ENCODE results near the gene METTL25B.

METTL25B gene

DNA sequence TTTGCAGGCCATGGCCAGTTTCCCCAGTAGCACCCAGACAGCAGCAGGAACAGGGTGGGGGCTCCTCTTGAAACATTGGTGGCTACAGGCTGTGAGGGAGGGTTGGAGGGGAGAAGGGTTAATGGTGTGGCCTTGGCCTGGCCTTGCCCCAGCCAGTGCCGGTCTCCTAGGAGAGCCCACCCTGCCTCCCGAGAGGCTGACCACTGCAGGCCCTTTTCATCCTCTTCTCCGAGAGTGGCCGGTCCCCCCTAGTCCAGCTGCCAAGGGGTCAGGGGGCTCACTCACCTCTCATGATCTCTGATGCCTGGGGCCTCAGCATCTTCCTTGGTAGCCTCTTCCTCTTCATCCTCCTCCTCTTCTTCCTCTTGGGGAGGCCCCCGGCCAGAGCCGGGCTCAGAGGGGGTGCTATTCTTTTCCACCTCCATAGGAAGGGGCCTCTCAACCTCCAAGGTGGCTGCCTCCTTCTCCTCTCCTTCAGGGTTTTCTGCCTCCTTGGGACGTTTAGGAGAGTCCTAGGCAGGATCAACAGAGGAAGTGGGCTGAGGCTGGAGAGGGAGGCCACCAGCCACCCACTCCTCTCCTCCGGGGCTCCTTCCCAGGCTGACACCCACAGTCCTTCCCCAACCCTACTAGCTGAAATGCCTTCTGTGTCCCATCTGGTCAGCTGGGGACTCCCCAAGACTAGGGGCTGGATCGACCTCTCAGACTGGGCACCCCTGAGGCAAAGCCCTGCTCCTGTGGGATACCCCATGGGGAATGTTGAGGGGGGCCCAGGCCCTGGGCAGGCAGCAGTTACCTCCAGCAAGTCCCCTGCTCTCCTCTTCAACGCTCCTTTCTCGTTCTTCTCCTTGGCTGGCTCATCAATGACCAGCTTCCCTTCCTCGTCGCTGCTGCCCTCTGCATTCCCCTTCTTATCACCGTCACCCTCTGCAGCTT lies 15.4 kb downstream of the METTL25B start:
- TF ChIP-seq, protein P1, sequence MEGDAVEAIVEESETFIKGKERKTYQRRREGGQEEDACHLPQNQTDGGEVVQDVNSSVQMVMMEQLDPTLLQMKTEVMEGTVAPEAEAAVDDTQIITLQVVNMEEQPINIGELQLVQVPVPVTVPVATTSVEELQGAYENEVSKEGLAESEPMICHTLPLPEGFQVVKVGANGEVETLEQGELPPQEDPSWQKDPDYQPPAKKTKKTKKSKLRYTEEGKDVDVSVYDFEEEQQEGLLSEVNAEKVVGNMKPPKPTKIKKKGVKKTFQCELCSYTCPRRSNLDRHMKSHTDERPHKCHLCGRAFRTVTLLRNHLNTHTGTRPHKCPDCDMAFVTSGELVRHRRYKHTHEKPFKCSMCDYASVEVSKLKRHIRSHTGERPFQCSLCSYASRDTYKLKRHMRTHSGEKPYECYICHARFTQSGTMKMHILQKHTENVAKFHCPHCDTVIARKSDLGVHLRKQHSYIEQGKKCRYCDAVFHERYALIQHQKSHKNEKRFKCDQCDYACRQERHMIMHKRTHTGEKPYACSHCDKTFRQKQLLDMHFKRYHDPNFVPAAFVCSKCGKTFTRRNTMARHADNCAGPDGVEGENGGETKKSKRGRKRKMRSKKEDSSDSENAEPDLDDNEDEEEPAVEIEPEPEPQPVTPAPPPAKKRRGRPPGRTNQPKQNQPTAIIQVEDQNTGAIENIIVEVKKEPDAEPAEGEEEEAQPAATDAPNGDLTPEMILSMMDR (IDR thresholded peaks at IDR 0.05) = no peak

DNA sequence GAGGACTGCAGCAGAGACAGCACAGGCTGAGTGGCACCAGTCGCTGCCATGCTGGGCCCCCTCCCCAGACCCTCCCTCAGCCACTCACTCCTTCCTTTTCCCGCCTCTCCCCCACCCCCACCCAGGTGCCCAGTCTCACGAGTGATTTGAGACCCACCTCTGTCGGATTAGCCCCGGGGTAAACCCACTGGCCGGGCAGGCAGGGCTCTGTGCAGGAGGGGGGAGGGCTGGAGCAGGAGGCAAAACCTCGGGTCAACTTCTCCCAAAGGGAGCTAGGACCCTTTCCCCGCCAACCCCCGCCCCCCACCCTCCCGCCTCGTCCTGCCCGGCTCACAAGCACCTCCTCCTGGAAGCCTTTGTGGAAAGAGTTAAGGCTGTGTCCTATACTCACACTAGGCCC lies 16.1 kb downstream of the METTL25B start:
- TF ChIP-seq, protein P1 (IDR thresholded peaks at IDR 0.05) = no peak

DNA sequence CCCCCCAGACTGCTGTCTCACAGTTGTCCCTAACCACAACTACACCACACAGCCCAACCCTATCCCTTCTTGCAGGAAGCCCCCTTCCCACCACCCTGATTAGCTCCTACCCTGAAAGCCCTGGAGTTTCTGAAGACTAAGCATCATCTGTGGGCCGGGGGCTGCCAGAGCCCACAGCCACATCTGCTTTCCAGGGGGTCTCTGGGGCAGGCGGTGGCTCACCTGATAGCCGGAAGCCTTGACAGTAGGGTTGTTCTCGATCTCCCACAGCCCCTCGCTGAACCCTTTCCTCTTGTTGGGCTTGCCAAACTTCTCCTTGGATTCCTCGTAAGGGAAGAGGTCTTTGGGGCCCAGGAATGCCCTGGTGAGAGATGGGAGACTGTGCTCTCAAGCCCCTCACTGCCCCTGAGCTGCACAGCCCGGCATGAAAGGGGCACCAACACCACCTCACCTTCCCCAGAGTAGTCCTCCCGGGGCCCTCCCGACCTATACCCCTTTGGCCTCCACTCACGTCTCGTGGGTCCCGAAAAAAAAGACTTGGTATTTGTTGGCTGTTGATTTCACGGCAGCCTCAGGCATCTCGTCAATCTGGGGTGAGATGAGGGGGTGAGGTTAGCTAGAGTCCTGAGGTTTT lies 16.6 kb downstream of the METTL25B start:
- TF ChIP-seq, protein P1 (IDR thresholded peaks at IDR 0.05) = no peak

DNA sequence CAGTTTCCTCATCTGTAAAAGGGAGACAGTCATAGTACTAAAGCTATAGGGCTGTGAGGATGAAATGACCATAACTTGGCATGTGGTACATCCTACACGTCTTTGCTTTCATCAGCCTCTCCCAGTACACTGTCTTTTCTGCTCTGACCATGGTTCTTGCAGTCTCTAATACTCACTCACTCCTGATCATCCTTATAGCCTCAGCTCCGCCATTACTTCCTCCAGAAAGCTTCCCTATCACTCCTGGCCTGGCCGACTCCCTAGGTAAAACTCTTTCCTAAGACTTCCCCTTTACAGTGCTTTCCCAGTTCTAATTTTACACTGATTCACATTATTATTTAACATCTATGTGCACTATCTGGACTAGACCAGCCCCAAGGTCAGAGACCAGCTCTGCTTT lies 17.6 kb downstream of the METTL25B start:
- TF ChIP-seq, protein P1 (IDR thresholded peaks at IDR 0.05) = no peak

DNA sequence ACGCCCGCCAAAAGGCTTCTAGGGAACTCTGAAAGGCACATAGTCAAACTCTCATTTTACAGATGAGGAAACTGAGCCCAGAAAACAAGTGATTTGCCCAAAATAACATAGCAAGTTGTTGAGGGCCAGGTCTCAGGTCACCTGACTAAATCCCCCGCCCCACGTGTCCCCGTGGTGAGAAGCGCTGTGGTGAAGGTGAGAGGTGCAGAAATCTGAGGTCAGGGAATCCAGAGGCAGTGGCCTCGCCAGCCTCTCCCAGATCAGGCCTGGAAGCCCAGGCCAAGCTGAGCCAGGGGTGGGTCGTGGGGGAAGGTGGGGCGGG lies 18.1 kb downstream of the METTL25B start:
- TF ChIP-seq, protein P1 (IDR thresholded peaks at IDR 0.05) = no peak

DNA sequence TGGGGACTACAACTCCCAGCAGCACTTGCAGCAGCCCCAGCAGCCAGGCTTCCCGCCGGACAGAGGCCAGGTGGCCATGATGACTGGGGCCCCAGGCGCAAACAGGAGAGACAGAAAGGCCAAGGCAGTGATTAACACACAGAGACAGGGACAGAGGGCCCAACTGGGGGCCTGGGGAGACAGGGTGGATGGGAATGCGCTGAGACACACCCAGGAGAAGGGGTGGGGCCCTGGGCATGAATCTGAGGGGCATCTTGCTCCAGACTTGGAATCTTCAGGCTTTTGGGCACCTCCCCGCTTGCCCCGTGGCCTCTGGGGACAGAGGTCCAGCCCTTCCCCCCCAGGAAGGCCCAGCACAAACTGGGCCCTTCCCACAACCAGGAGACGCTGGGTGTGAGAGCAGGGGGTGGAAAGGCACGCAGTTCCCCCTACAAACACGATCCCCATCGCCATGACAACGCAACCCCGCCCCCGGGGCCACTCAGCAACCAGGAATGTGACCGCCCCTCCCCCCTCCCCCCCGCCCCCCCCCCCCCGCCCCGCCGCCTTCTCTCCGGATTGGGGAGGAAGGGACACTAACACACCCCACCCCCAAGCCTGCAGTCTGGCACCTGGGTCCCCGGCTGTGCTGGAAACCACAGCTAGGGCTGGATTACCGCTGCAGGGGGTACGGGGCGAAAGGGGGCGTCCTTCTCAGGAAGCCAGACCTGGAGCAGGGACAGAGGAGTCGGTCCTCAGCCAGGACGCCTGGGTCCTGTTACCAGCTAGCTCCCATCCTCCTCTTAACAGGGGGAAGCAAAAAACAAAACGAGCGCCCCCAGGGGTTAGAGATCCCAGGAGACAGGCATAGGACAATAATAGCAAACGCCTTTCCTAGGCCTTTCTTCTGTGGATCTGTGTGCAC lies 18.7 kb downstream of the METTL25B start:
- TF ChIP-seq, protein P1 (IDR thresholded peaks at IDR 0.05) = peak; percentile 40; the same call in 1 of the 2 replicates
